Lower lobe of right lung (tissue), 2 donors: Measurements from ENCODE around the gene OSBPL2. TPM values are rescaled to one million over a fixed set of nuclear protein-coding genes. Genes with fewer than 3 reads are reported as not detected.

Experiments
- ATAC-seq, 2 donors: fragments of 200-7000 bp; cut with Tn5 transposase; one replicate each; pipeline ENCODE4 v1.9.1; 2020 to 2022; ENCODE audit warnings: mild to moderate bottlenecking in 2 of 2, moderate library complexity in 2 of 2
- DNase-seq: peaks from one replicate; pipeline ENCODE4 v3.0.0-alpha.2; 2020
- H3K27ac ChIP-seq: fragments of 200-600 bp; one replicate; pipeline ENCODE4 v1.8.0; 2022
- H3K27me3 ChIP-seq: fragments of 200-600 bp; one replicate; pipeline ENCODE4 v1.8.0; 2022; ENCODE audit warnings: low read depth
- H3K36me3 ChIP-seq: fragments of 200-600 bp; one replicate; pipeline ENCODE4 v1.8.0; 2022; ENCODE audit warnings: mild to moderate bottlenecking
- H3K4me1 ChIP-seq: fragments of 200-600 bp; one replicate; pipeline ENCODE4 v1.8.0; 2022
- H3K4me3 ChIP-seq: fragments of 200-600 bp; one replicate; pipeline ENCODE4 v1.8.0; 2022; ENCODE audit warnings: mild to moderate bottlenecking
- H3K9me3 ChIP-seq: fragments of 200-600 bp; one replicate; pipeline ENCODE4 v1.8.0; 2022
- intact Hi-C: fragments of 100-400 bp; cut with DNase I; formaldehyde crosslinking; loops from one replicate; pipeline ENCODE4 v1.11.0; 2022
- total RNA-seq: library from RNA; stranded (reverse); fragmentation: NEBNext Ultra II Directional; extraction: Animal tissue kit (Norgen Biotek cat#: 25700); gene quantifications from one replicate; pipeline ENCODE4 v1.2.1, GENCODE V29; 2021
- TF ChIP-seq, protein P1 (sequence below): fragments of 200-600 bp; IDR thresholded peaks from one replicate; pipeline ENCODE4 v1.8.0; 2022; ENCODE audit warnings: antibody characterized with exemption, mild to moderate bottlenecking
- donor health status: DM: no; HTN: yes; CAD: no; lungs with severe emphysema.

The OSBPL2 gene
- total RNA-seq, 1 donor from 2014 or later = 56.0 TPM

DNA sequence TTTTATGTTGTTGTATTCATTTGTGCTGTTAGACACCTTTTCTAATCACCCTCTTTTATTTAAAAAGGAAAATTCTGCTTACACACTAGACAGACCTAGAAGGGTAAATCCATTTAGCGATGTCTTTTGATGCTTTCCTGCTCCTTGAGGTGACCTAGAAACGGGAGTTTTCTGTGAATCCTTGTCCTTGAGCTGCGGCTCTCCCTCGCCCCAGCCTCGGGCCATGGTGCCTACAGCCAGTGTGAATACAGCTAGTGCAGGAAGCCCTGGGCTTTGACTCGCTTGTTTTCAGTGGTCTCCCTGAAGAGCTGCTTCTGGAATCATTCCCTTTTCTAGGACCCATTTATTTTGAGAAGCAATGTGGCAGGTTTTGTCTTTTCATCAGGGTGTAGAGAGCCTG lies 46.8 kb downstream of the OSBPL2 start:
- no peak for DNase-seq
- H3K4me3 ChIP-seq = no peak overlapping the region
- no peaks in the 10 kb centered on the region for H3K9me3 ChIP-seq
- H3K36me3 ChIP-seq = peaks cover 91% of the 10 kb centered on the region
- no peaks in the 10 kb centered on the region for H3K4me1 ChIP-seq
- no peaks in the 10 kb centered on the region for H3K27me3 ChIP-seq
- no peak for ATAC-seq
- TF ChIP-seq, protein P1, sequence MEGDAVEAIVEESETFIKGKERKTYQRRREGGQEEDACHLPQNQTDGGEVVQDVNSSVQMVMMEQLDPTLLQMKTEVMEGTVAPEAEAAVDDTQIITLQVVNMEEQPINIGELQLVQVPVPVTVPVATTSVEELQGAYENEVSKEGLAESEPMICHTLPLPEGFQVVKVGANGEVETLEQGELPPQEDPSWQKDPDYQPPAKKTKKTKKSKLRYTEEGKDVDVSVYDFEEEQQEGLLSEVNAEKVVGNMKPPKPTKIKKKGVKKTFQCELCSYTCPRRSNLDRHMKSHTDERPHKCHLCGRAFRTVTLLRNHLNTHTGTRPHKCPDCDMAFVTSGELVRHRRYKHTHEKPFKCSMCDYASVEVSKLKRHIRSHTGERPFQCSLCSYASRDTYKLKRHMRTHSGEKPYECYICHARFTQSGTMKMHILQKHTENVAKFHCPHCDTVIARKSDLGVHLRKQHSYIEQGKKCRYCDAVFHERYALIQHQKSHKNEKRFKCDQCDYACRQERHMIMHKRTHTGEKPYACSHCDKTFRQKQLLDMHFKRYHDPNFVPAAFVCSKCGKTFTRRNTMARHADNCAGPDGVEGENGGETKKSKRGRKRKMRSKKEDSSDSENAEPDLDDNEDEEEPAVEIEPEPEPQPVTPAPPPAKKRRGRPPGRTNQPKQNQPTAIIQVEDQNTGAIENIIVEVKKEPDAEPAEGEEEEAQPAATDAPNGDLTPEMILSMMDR = no peak
- intact Hi-C loops = no loop called here
- H3K27ac ChIP-seq = no peak overlapping the region

DNA sequence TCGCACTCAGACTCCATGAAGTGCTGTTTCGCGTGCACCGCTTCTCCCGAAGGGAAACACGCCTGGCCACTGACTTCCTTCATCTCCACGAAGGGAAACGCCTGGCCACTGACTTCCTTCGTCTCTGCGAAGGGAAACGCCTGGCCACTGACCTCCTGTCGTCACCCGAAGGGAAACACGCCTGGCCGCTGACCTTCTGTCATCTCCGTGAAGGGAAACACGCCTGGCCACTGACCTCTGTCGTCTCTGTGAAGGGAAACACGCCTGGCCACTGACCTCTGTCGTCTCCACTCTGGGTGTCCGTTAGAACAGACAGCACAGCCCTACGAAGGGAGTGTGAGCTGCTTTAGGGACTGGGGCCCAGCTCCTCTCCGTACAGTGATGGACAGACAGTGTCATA lies 47.4 kb downstream of the OSBPL2 start:
- Histone ChIP-seq H3K9me3 (no peaks in the 10 kb centered on the region), H3K4me1 (no peaks in the 10 kb centered on the region), H3K36me3 (peaks cover 91% of the 10 kb centered on the region), H3K4me3 (no peak overlapping the region), H3K27me3 (no peaks in the 10 kb centered on the region), H3K27ac (no peak overlapping the region)
- TF ChIP-seq, protein P1 = no peak
- no peak for DNase-seq
- ATAC-seq = peak in 1 of 2 donors; percentile 50
- intact Hi-C loops = no loop called here

DNA sequence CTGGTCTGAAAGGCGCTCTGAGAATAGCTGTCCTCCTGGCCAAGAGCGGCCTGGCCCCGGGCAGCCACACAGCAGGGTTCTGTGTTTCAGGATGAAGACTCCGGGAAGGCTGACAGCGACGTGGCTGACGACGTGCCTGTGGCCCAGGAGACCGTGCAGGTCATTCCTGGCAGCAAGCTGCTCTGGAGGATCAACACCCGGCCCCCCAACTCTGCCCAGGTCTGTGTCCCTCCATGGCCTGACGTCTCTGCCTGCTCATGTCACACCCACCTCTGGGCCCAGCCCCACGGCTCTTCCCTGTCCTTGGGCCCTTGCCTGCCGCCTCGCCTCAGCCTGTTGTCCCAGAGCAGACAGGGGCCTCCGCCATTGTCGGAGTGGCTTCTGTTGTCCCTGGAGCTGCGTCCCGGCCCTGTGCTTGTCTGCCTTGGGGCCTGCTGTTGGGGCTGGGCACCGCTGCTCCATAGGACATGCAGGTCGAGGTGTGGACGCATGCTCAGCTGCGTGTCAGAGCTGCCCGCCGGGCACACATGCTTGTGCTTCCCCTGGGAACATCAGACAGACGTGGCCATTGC lies 48.3 kb downstream of the OSBPL2 start:
- H3K4me3 ChIP-seq = no peak overlapping the region
- no peak for DNase-seq
- no peaks in the 10 kb centered on the region for H3K27me3 ChIP-seq
- TF ChIP-seq, protein P1 = no peak
- intact Hi-C loops = no loop called here
- H3K4me1 ChIP-seq = no peaks in the 10 kb centered on the region
- peak; percentile 9 to 20 for ATAC-seq
- H3K36me3 ChIP-seq = peaks cover 91% of the 10 kb centered on the region
- no peak overlapping the region for H3K27ac ChIP-seq
- H3K9me3 ChIP-seq = no peaks in the 10 kb centered on the region

DNA sequence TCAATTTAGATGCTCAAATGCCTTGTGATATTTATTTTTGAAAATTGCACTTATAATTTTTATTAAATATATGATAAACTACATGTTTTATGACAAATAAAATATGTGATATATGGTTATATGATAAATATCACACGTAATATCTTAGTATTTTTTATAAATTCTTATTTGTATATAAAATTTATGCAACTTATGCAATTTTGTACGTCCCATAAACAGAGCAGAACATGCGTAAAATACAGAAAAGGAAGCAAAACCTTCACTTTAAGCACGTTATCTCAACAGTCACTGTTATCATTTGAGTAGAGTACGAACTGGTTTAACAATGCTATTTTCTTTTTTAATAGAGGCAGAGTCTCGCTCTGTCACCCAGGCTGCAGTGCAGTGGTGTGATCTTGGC lies 48.8 kb downstream of the OSBPL2 start:
- H3K4me1 ChIP-seq = no peaks in the 10 kb centered on the region
- ATAC-seq (no peak), DNase-seq (no peak)
- no peak overlapping the region for H3K4me3 ChIP-seq
- no peak overlapping the region for H3K27ac ChIP-seq
- TF ChIP-seq, protein P1 = no peak
- H3K9me3 ChIP-seq = no peaks in the 10 kb centered on the region
- H3K27me3 ChIP-seq = no peaks in the 10 kb centered on the region
- intact Hi-C loops = no loop called here
- H3K36me3 ChIP-seq = peaks cover 91% of the 10 kb centered on the region

DNA sequence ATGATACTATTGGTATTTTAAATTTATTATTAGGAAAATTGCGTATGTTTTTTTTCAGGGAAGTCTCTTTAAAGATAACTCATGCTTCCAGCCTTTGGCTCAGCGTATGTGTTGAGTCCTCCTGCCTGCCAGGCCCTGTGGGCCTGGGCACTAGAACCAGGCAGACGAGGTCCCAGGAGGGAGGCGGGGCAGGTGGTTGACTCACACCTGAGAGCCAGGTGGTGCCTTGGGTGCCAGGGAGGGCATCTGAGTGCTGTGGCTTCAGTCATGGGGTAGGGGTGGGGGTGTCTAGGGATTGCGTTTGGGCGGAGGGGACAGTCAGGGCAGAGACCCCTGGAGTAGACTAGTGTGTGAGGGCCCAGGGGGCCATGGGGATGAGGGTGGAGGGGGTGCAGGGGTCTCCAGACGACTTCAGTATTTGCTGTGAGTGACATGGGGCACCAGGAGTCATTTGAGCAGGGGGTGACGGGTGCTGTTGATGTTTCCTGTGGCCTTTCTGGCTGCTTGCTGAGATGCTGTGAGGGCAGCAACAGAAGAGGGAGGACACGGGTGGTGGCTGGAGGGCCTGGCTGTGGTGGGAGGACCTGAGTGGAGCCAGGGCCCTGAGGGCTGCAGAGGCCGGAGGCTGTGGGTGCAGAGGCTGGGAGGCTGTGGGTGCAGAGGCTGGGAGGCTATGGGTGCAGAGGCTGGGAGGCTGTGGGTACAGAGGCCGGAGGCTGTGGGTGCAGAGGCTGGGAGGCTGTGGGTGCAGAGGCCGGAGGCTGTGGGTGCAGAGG lies 49.6 kb downstream of the OSBPL2 start:
- H3K9me3 ChIP-seq = no peaks in the 10 kb centered on the region
- intact Hi-C loops = no loop called here
- H3K4me1 ChIP-seq = no peaks in the 10 kb centered on the region
- H3K27ac ChIP-seq = no peak overlapping the region
- peaks cover 89% of the 10 kb centered on the region for H3K36me3 ChIP-seq
- ATAC-seq (no peak), DNase-seq (no peak)
- H3K27me3 ChIP-seq = no peaks in the 10 kb centered on the region
- TF ChIP-seq, protein P1 = no peak
- H3K4me3 ChIP-seq = no peak overlapping the region
